ENCODE results near the gene UBE4B.

DNA sequence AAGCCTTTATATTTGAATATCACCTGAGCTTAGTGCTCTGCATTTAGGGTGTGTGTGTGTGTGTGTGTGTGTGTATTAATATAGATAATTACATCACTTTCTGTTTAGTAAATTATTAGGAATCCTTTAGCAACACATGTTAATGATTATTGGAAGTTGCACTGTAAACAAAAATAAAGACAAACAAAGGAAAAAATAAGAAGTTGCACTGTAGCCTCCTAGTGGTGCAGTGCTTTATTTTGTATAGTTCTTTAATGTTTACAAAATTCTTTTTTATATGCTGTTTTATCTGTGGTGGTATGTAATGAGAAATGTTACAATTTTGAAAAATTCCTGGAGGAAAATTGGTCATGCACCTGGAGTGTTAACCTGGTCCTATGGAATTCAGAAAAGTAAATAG lies 69.2 kb downstream of the UBE4B start:
- TF ChIP-seq CTCF (IDR thresholded peaks at IDR 0.05 in 2 of 3, conservative IDR thresholded peaks at IDR 0.05 in 1 of 3; ENCODE audit: borderline replicate concordance in 1 of 3, insufficient read depth in 1 of 3, low read depth in 2 of 3, low read length in 2 of 3) (peak in 2 of 3 experiments; percentile 20 to 29; a peak in 2 of 6 replicates), EZH2 (IDR thresholded peaks at IDR 0.05) (no peak), TCF7L2 (IDR thresholded peaks at IDR 0.05; ENCODE audit: borderline replicate concordance, extremely low read depth, insufficient read depth, insufficient read length) (no peak), CBX3 (IDR thresholded peaks at IDR 0.05; ENCODE audit: low read depth) (no peak), POLR2AphosphoS5 (IDR thresholded peaks at IDR 0.05; ENCODE audit: low read depth, low read length) (no peak), POLR2A (IDR thresholded peaks at IDR 0.05; ENCODE audit: borderline replicate concordance, extremely low read depth, insufficient read depth, insufficient read length) (no peak), RAD21 (IDR thresholded peaks at IDR 0.05; ENCODE audit: low read depth) (no peak), EZH2phosphoT487 (IDR thresholded peaks at IDR 0.05; ENCODE audit: borderline replicate concordance) (no peak), SIN3A (IDR thresholded peaks at IDR 0.05; ENCODE audit: low read depth) (no peak), REST (IDR thresholded peaks at IDR 0.05; ENCODE audit: low read depth) (no peak), SRF (IDR thresholded peaks at IDR 0.05; ENCODE audit: low read depth) (no peak), CEBPB (IDR thresholded peaks at IDR 0.05; ENCODE audit: low read depth) (no peak), SP1 (IDR thresholded peaks at IDR 0.05; ENCODE audit: low read depth) (no peak), ZBTB33 (IDR thresholded peaks at IDR 0.05; ENCODE audit: extremely low read depth, insufficient replicate concordance, low read length) (no peak)
